CD4-positive, CD25-positive, alpha-beta regulatory T cell (primary cell): Measurements from ENCODE around the gene ACTRT2. TPM values are rescaled to one million over a fixed set of nuclear protein-coding genes. Genes with fewer than 3 reads are reported as not detected.
A peak's percentile ranks its signal among the peaks of the same experiment; 100 is the strongest.

Experiments
- ATAC-seq, 2 donors: fragments of 150-1000 bp; cut with Tn5 transposase; one replicate each; pipeline ENCODE4 v1.10.0; 2021; ENCODE audit warnings: low read depth in 2 of 2, moderate number of reproducible peaks in 2 of 2, moderate library complexity in 1 of 2
- DNase-seq, 3 donors: peaks; one replicate each; pipeline versions ENCODE4 v3.0.0 to v3.0.0-alpha.2; 2012 to 2022; ENCODE audit warnings: mixed read lengths in 1 of 3
- H3K27ac ChIP-seq: one replicate; pipeline ENCODE4 v1.7.0; 2013; ENCODE audit warnings: mild to moderate bottlenecking, low read length; ENCODE audit not compliant: insufficient read depth, poor library complexity, severe bottlenecking
- H3K27me3 ChIP-seq: one replicate; pipeline ENCODE4 v1.7.0; 2013; ENCODE audit warnings: low read length; ENCODE audit not compliant: control insufficient read depth, insufficient read depth
- H3K36me3 ChIP-seq: one replicate; pipeline ENCODE4 v1.7.0; 2013; ENCODE audit warnings: mild to moderate bottlenecking, low read length, moderate library complexity; ENCODE audit not compliant: control insufficient read depth, insufficient read depth
- H3K4me1 ChIP-seq: 2 replicates; pipeline ENCODE4 v1.7.0; 2013; ENCODE audit warnings: mild to moderate bottlenecking, low read length; ENCODE audit not compliant: insufficient read depth, control insufficient read depth, poor library complexity, severe bottlenecking
- H3K4me3 ChIP-seq: one replicate; pipeline ENCODE4 v1.7.0; 2013; ENCODE audit warnings: low read depth, mild to moderate bottlenecking, low read length, moderate library complexity
- H3K9me3 ChIP-seq, 2 experiments: 1 replicate in 1 of 2; 2 replicates in 1 of 2; pipeline ENCODE4 v1.7.0; 2013; ENCODE audit warnings: low read length in 2 of 2, mild to moderate bottlenecking in 1 of 2, moderate library complexity in 1 of 2; ENCODE audit not compliant: control insufficient read depth in 2 of 2
- H3K27ac Mint-ChIP-seq, 3 donors: one replicate each; pipeline ENCODE4 v1.8.0; 2020 to 2022; ENCODE audit warnings: mild to moderate bottlenecking in 3 of 3, mixed read lengths in 3 of 3, moderate library complexity in 2 of 3
- H3K27me3 Mint-ChIP-seq: one replicate; pipeline ENCODE4 v1.8.0; 2022; ENCODE audit warnings: mild to moderate bottlenecking, mixed read lengths
- H3K36me3 Mint-ChIP-seq: one replicate; pipeline ENCODE4 v1.8.0; 2020; ENCODE audit warnings: mixed read lengths
- H3K4me1 Mint-ChIP-seq, 4 donors: one replicate each; pipeline ENCODE4 v1.8.0; 2020 to 2022; ENCODE audit warnings: mixed read lengths in 4 of 4, mild to moderate bottlenecking in 1 of 4
- H3K4me3 Mint-ChIP-seq, 4 donors: one replicate each; pipeline ENCODE4 v1.8.0; 2020 to 2022; ENCODE audit warnings: mild to moderate bottlenecking in 4 of 4, mixed read lengths in 4 of 4, moderate library complexity in 3 of 4
- H3K9me3 Mint-ChIP-seq, 7 donors: one replicate each; pipeline ENCODE4 v1.8.0; 2020 to 2022; ENCODE audit warnings: mixed read lengths in 7 of 7, mild to moderate bottlenecking in 3 of 7, moderate library complexity in 2 of 7
- polyA plus RNA-seq, 4 donors: library from polyadenylated mRNA; unstranded; fragments of 300-500 nt; fragmentation: Illumina TruSeq; gene quantifications; one replicate each; pipeline ENCODE4 v1.2.3, GENCODE V29; 2021
- total RNA-seq: library from RNA; stranded (reverse); gene quantifications from one replicate; pipeline ENCODE4 v1.2.3, GENCODE V29; 2022

Gene ACTRT2
- total RNA-seq (not detected), polyA plus RNA-seq (not detected)

GRCh38 chr1:3021233-3021671 lies at the start of gene ACTRT2:
TSS of gene ACTRT2 (plus strand) at chr1:3021467. CDS start at chr1:3021687, 220 bp downstream.
- no peak within 1 kb of the TSS for H3K4me3 Mint-ChIP-seq
- Histone ChIP-seq H3K27me3 (no peaks in the 10 kb centered on the region), H3K9me3 (no peaks in the 10 kb centered on the region), H3K27ac (no peak within 1 kb of the TSS), H3K4me3 (no peak within 1 kb of the TSS), H3K4me1 (no peaks in the 10 kb centered on the region), H3K36me3 (no peaks in the 10 kb centered on the region)
- no peaks in the 10 kb centered on the region for H3K27me3 Mint-ChIP-seq
- ATAC-seq (no peak), DNase-seq (no peak)
- no peaks in the 10 kb centered on the region for H3K36me3 Mint-ChIP-seq
- no peaks in the 10 kb centered on the region for H3K9me3 Mint-ChIP-seq
- H3K4me1 Mint-ChIP-seq: no peaks in the 10 kb centered on the region
- H3K27ac Mint-ChIP-seq: peak within 1 kb of the TSS in 1 of 3 donors; percentile 14

- no peak overlapping the region for H3K4me3 Mint-ChIP-seq
- Histone ChIP-seq H3K9me3 (no peaks in the 10 kb centered on the region), H3K4me1 (no peaks in the 10 kb centered on the region), H3K27me3 (no peaks in the 10 kb centered on the region), H3K27ac (no peak overlapping the region), H3K4me3 (no peak overlapping the region), H3K36me3 (no peaks in the 10 kb centered on the region)
- H3K36me3 Mint-ChIP-seq: no peaks in the 10 kb centered on the region
- H3K27ac Mint-ChIP-seq: no peak overlapping the region
- no peaks in the 10 kb centered on the region for H3K27me3 Mint-ChIP-seq
- no peak for ATAC-seq
- DNase-seq: no peak
- no peaks in the 10 kb centered on the region for H3K9me3 Mint-ChIP-seq
- H3K4me1 Mint-ChIP-seq: no peaks in the 10 kb centered on the region
These were observed 49.7 kb upstream of the ACTRT2 start for GRCh38 chr1:2971609-2972008.

GRCh38 chr1:2972011-2972878 lies 49.0 kb upstream of the ACTRT2 start:
- Histone ChIP-seq H3K36me3 (no peaks in the 10 kb centered on the region), H3K27ac (no peak overlapping the region), H3K4me3 (no peak overlapping the region), H3K9me3 (no peaks in the 10 kb centered on the region), H3K4me1 (no peaks in the 10 kb centered on the region), H3K27me3 (no peaks in the 10 kb centered on the region)
- ATAC-seq: no peak
- Mint-ChIP-seq H3K4me1 (no peaks in the 10 kb centered on the region), H3K9me3 (no peaks in the 10 kb centered on the region), H3K36me3 (no peaks in the 10 kb centered on the region), H3K27ac (no peak overlapping the region), H3K4me3 (no peak overlapping the region), H3K27me3 (no peaks in the 10 kb centered on the region)
- DNase-seq: no peak

GRCh38 chr1:2972879-2973575 lies 48.2 kb upstream of the ACTRT2 start:
- no peaks in the 10 kb centered on the region for H3K27me3 ChIP-seq
- no peaks in the 10 kb centered on the region for H3K4me1 ChIP-seq
- no peaks in the 10 kb centered on the region for H3K36me3 ChIP-seq
- H3K4me3 ChIP-seq: no peak overlapping the region
- H3K27me3 Mint-ChIP-seq: no peaks in the 10 kb centered on the region
- no peaks in the 10 kb centered on the region for H3K9me3 ChIP-seq
- H3K27ac Mint-ChIP-seq: no peak overlapping the region
- no peak overlapping the region for H3K27ac ChIP-seq
- no peaks in the 10 kb centered on the region for H3K36me3 Mint-ChIP-seq
- no peaks in the 10 kb centered on the region for H3K4me1 Mint-ChIP-seq
- DNase-seq (no peak), ATAC-seq (no peak)
- H3K4me3 Mint-ChIP-seq: no peak overlapping the region
- H3K9me3 Mint-ChIP-seq: no peaks in the 10 kb centered on the region

- Histone ChIP-seq H3K4me1 (no peaks in the 10 kb centered on the region), H3K9me3 (no peaks in the 10 kb centered on the region), H3K27me3 (no peaks in the 10 kb centered on the region), H3K4me3 (no peak overlapping the region), H3K36me3 (no peaks in the 10 kb centered on the region), H3K27ac (no peak overlapping the region)
- no peaks in the 10 kb centered on the region for H3K9me3 Mint-ChIP-seq
- no peak overlapping the region for H3K4me3 Mint-ChIP-seq
- H3K4me1 Mint-ChIP-seq: no peaks in the 10 kb centered on the region
- H3K36me3 Mint-ChIP-seq: no peaks in the 10 kb centered on the region
- H3K27ac Mint-ChIP-seq: no peak overlapping the region
- no peaks in the 10 kb centered on the region for H3K27me3 Mint-ChIP-seq
- DNase-seq: no peak
- no peak for ATAC-seq
These were observed 47.4 kb upstream of the ACTRT2 start for GRCh38 chr1:2973601-2974593.

GRCh38 chr1:2974701-2975301 lies 46.5 kb upstream of the ACTRT2 start:
- Mint-ChIP-seq H3K27me3 (no peaks in the 10 kb centered on the region), H3K27ac (no peak overlapping the region), H3K4me3 (no peak overlapping the region), H3K4me1 (no peaks in the 10 kb centered on the region), H3K9me3 (no peaks in the 10 kb centered on the region), H3K36me3 (no peaks in the 10 kb centered on the region)
- Histone ChIP-seq H3K36me3 (no peaks in the 10 kb centered on the region), H3K4me1 (no peaks in the 10 kb centered on the region), H3K4me3 (no peak overlapping the region), H3K27ac (no peak overlapping the region), H3K9me3 (no peaks in the 10 kb centered on the region), H3K27me3 (no peaks in the 10 kb centered on the region)
- DNase-seq: no peak
- no peak for ATAC-seq

GRCh38 chr1:2975466-2976179 lies 45.6 kb upstream of the ACTRT2 start:
- Histone ChIP-seq H3K4me3 (no peak overlapping the region), H3K36me3 (no peaks in the 10 kb centered on the region), H3K27ac (no peak overlapping the region), H3K4me1 (no peaks in the 10 kb centered on the region), H3K27me3 (no peaks in the 10 kb centered on the region), H3K9me3 (no peaks in the 10 kb centered on the region)
- ATAC-seq (no peak), DNase-seq (no peak)
- H3K36me3 Mint-ChIP-seq: no peaks in the 10 kb centered on the region
- no peak overlapping the region for H3K27ac Mint-ChIP-seq
- H3K4me3 Mint-ChIP-seq: no peak overlapping the region
- no peaks in the 10 kb centered on the region for H3K4me1 Mint-ChIP-seq
- H3K9me3 Mint-ChIP-seq: no peaks in the 10 kb centered on the region
- H3K27me3 Mint-ChIP-seq: no peaks in the 10 kb centered on the region
